GM19238 (cell line): Measurements from ENCODE around the gene RAB4B.
"Not testable (repeated sequence)": the region's sequence is repeated elsewhere in the genome, so short reads cannot be mapped to it uniquely, and the experiment has no call there.

ENCODE experiments used
- DNase-seq: peaks from one replicate; pipeline ENCODE4 v3.0.0; 2011; ENCODE audit warnings: low spot score; ENCODE audit not compliant: insufficient read length

The RAB4B gene

GRCh38 chr19:40750874-40751537 is 27.0 kb upstream of the RAB4B start, which contains the start of gene SNRPA:
TSS of gene SNRPA (plus strand) at chr19:40751203. CDS start at chr19:40751409, 206 bp downstream.
- DNase-seq: peak; percentile 87

DNA sequence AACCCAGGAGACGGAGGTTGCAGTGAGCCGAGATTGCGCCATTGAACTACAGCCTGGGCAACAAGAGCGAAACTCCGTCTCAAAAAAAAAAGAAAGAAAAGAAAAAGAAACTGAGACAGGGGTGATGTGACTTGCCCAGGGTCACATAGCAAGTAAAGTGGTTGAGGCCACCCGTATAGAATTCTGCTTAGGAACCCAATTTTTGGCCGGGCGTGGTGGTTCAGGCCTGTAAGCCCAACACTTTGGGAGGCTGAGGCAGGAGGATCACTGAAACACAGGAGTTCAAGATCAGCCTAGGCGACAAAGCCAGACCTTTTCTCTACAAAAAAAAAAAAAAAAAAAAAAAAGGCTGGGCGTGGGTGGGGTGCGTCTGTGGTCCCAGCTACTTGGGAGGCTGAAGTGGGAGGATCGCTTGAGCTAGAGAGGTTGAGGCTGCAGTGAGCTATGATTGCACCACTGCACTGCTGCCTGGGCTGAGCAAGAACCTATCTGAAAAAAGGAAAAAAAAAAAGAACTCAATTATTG is 25.7 kb upstream of the RAB4B start:
- DNase-seq: no peak

DNA sequence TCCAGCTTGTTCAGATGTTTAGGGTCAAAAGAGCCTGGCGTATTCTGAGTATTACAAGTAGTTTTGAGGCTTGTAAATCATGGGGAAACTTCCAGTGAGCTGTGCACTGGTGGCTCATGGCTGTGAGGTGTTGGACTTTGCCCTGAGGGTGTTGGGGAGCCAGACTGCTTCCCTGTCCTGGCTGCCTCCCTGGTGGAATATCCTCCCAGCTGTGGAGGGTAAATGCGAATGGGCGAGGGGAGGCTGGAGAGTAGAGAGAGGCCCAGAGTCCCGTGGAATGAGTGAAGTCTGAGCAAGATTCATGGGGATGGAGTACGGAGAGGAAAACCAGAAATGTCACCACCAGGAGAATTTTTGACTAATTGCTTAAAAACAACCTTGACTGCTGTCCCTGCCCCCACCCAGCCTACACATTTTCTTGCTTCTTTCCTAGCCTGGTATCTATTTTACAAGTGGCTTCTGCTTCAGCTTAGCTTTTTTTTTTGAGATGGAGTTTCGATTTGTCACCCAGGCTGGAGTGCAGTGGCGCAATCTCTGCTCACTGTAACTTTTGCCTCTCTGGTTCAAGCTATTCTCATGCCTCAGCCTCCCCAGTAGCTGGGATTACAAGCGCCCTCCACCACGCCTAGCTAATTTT is 23.3 kb upstream of the RAB4B start:
- DNase-seq: no peak

- no peak for DNase-seq
These were observed 22.8 kb upstream of the RAB4B start for GRCh38 chr19:40755248-40755624.

DNA sequence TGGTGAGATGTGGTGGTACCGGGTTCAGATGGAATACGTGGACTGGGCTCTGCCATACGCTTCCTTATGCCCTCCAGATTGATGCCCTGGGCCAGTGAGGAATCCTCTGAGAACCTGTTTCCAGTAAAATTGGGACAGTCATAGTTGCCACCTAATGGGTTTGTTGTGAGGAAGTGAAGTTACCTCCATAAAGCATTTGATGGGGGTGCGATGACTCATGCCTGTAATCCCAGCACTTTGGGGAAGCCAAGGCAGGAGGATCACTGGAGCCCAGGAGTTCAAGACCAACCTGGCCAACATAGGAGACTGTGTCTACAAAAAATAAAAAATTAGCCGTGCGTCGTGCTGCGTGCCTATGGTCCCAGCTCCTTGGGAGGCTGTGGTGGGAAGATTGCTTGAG is 22.3 kb upstream of the RAB4B start:
- DNase-seq: no peak

GRCh38 chr19:40756502-40757110 is 21.4 kb upstream of the RAB4B start:
- DNase-seq: no peak

GRCh38 chr19:40758491-40758890 is 19.6 kb upstream of the RAB4B start:
- DNase-seq: no peak

- no peak for DNase-seq
These were observed 18.7 kb upstream of the RAB4B start for GRCh38 chr19:40759352-40759751.

DNA sequence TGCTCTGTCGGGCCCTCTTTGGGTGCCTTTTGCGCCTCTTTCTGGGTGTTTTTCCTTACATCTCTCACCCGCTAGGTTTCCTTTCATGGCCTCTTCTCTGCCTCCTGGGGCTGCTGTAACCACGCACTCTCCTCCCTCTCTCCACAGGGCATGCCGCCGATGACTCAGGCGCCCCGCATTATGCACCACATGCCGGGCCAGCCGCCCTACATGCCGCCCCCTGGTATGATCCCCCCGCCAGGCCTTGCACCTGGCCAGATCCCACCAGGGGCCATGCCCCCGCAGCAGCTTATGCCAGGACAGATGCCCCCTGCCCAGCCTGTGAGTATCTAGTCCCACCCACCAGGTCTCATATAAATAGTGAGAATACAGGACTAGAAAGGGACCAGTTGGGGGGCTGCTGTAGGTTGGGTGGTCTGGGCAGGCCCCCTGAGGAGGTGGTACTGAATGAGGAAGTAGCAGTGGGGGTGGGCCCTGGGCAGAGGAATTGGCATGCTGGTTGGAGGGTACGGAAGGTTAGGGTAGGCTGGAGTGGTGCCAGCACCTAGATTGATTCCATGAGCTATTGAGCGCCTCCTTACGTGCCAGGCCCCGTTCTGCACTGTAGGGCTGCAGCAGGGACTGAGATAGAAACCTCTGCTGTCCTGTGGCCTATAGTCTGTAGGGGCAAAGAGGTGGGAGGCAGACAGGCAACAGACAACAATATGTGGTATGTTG is 15.1 kb upstream of the RAB4B start:
- DNase-seq: no peak

DNA sequence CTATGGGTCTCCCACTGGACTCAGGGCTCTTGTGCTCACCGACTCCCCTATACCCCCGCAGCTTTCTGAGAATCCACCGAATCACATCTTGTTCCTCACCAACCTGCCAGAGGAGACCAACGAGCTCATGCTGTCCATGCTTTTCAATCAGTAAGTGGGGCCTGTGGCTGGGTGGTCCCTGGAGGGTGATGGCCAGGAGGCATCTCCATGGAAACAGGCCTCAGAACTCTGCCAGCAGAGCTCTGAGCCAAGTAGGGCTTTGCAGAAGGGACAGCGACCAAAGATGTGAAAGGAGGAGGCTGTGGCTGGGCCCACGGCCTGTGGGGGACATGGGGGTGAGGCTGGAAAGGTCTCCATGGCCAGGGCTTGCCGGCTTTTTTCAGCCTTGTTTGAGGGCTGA is 14.5 kb upstream of the RAB4B start:
- no peak for DNase-seq

- DNase-seq: no peak
These were observed 14.1 kb upstream of the RAB4B start for GRCh38 chr19:40763963-40764362.

DNA sequence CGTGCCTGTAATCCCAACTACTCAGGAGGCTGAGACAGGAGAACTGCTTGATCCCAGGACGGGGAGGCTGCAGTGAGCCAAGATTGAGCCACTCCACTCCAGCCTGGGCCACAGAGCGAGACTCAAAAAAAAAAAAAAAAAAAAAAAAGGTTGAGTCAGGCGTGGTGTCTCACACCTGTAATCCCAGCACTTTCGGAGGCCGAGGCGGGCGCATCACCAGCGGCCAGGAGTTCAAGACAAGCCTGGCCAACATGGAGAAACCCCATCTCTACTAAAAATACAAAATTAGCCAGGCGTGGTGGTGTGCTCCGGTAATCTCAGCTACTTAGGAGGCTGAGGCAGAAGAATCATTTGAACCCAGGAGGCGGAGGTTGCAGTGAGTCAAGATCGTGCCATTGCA is 11.7 kb upstream of the RAB4B start:
- not testable (repeated sequence) for DNase-seq

GRCh38 chr19:40768869-40769268 is 9.2 kb upstream of the RAB4B start:
- no peak for DNase-seq

DNA sequence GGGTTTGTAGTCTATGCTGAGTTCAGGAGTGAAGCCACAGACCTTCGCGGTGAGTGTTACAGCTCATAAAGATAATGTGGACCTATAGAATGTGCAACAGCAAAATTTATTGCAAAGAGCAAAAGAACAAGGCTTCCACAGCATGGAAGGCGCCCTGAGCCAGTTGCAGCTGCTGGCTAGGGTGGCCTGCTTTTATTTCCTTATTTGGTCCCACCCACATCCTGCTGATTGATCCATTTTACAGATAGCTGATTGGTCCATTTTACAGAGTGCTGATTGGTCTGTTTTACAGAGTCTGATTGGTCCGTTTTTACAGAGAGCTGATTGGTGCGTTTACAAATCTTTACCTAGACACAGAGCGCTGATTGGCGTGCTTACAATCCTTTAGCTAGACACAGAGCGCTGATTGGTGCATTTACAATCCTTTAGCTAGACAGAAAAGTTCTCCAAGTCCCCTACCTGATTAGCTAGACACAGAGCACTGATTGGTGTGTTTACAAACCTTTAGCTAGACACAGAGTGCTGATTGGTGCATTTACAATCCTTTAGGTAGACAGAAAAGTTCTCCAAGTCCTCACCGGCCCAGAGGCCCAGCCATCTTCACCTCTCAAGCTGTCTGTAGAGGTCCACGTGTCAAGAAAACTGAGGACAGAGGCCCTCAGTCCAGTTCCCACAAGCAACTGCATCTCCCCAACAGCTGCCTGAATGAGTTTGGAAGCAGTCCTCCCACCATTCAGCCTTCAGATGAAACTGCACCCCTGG is 6.8 kb upstream of the RAB4B start:
- DNase-seq: not testable (repeated sequence)

DNA sequence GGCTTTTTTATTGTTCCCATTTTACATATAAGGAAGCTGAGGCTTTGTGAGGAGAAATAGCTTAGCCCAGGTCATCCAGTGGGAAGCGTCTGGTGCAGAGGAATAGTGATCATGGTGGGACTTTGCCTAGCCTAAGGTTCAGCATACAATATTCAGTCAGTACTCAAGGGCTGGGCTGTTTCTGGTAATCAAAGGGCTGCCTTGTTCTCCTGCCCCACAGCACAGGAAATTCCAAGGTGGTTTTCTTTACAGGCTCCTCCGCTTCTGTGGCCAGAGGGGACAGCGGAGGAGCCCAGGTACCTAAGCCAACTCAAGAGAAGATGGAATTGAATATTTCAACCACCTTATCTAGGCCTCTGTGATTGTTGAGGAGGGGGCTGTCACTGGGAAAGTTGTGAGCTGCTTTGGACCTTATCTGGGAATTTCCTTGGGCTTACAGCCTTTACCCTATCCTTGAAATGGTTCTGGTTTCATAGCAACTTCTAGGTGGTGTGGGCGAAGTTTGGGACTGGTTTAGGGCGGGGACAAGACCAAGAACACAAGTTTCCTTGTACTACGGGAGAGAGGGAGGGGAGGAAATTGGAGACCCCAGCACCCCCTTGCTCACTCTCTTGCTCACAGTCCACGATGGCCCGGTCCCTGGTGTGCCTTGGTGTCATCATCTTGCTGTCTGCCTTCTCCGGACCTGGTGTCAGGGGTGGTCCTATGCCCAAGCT is 3.0 kb upstream of the RAB4B start, which contains the start of gene MIA:
Gene MIA (plus strand): TSS at position 606 of the 716 bp plus-strand sequence. CDS start 22 bp downstream, at position 628.
- DNase-seq: no peak

DNA sequence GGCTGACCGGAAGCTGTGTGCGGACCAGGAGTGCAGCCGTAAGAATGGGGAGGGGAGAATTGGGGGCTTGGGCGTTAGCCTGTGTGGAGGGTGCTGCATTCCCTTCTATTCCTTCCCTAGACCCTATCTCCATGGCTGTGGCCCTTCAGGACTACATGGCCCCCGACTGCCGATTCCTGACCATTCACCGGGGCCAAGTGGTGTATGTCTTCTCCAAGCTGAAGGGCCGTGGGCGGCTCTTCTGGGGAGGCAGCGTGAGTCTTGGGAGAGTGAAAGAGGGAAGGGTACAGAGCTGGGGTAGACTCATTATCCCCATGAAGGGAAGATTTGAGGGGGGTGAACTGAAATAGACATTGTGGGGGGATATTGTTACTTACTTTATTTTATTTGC is 2.4 kb upstream of the RAB4B start:
- no peak for DNase-seq

- no peak for DNase-seq
These were observed 1.7 kb upstream of the RAB4B start for GRCh38 chr19:40776364-40776763.

- peak; percentile 78 for DNase-seq
These were observed 959 bp upstream of the RAB4B start for GRCh38 chr19:40776932-40777644.

- no peak for DNase-seq
These were observed 456 bp upstream of the RAB4B start for GRCh38 chr19:40777645-40777936.

DNA sequence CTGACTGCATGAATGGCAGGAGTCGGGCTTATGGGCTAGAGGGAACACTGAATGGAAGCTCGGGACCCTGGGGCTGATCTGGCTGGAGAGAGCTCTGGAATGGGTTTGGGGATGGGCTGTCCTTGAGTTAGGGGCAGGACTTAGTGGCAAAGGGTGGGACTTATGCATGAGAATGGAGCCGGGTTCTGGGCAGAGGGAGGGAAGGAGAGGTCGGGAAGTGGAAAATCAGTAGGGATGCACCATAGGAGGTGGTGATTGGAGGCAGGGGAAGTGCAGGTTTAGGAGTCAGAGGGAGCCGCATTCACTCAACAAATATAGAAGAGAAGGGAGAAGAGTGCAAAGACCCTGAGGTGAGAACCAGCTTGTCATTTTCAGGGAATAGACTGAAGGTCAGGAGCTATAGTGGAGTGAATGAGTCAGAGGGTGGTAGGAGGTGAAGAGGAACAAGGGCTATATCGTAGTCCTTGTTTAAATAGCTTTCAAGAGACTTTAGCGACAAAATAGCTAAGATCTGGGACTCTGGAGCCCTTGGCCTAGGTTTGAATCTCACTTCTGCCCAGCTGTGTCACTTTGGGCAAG is 748 bp downstream of the RAB4B start:
- no peak for DNase-seq
